NCI-H69 (cell line): ENCODE results near the gene RAF1.
A peak's percentile ranks its signal among the peaks of the same experiment; 100 is the strongest.
"Not testable (repeated sequence)": the region's sequence is repeated elsewhere in the genome, so short reads cannot be mapped to it uniquely, and the experiment has no call there.

ENCODE experiments used
- DNase-seq: peaks from one replicate; lab custom pipeline; 2025; lab: John Stamatoyannopoulos, UW

Gene RAF1

DNA sequence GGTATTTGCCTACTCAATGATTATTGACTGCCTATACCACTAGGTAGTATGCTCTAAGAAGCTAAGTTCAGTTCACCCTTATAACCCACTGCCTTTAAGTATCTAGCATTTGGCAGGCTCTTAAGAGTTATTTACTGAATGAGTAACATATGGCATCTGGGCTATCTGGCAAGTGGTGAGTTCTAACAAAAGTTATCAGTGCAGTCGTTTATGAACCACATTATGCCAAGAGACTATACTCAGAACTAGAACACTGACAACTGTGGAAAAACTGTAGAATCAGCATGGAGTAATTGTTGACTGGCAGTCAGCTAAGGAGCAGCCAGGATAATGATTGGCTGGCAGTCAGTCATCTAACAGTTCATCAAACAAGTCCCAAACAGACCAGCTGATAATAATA, 25.8 kb downstream of the RAF1 start:
- DNase-seq: no peak

GRCh38 chr3:12633108-12633507, 30.8 kb downstream of the RAF1 start:
- DNase-seq: no peak

DNA sequence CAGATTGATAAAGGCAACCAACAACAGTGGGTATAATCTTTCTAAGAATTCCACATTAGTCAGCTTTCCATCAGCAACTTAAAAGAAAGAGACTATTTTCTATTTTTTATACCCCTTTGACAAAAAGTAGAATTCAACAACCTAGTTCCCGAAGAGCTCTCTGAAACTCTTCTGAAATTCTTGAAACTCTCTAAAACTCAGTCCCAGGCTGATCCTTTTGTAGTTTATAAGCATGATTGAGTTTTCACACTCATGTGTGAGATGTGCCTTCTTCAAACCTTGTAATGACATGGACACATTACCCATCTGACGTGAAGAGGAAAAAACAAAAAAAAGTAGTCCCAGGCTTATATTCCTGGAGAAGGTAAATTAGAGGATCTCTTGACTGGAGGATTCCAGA, 31.4 kb downstream of the RAF1 start:
- DNase-seq: no peak

- DNase-seq: not testable (repeated sequence)
These were observed 33.1 kb downstream of the RAF1 start for GRCh38 chr3:12630843-12631242.

DNA sequence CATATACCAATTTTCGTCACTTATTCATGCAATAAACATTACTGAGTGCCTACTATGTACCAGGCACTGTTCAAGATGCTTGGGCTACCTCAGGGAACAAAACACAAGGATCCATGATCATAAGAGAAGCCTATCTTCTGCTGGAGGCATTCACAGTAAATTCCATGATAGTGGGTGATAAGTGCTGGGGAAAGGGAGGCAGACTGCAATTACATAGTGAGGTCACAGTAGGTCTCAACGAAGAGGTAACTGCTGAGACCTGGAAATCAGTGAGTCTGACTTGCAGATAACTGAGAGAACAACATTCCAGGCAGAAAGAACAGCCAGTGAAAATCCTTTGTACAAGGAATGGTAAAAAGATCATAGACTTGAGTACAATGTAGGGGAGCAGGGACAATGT, 33.6 kb downstream of the RAF1 start:
- no peak for DNase-seq

DNA sequence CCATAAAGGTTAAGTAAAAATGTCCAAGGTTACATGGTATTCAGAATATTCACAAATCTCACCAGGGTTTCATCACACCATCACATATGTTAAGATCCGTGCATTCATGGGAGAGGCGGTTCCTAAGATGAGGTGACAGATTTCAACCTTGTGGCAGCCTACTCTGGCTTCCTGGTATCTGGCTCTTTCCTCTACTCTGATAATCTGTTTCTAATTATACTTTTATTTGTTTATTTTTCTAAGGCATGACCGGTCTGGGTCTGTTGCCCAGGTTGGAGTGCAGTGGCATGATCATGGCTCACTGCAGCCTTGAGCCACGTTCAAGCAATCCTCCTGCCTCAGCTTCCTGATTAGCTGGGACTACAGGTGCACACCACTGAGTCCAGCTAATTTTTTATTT, 34.4 kb downstream of the RAF1 start:
- peak; percentile 20 for DNase-seq

GRCh38 chr3:12628813-12629212, 35.1 kb downstream of the RAF1 start:
- no peak for DNase-seq

- no peak for DNase-seq
These were observed 36.5 kb downstream of the RAF1 start for GRCh38 chr3:12627370-12627769.

- not testable (repeated sequence) for DNase-seq
These were observed 39.0 kb downstream of the RAF1 start for GRCh38 chr3:12624964-12625363.

DNA sequence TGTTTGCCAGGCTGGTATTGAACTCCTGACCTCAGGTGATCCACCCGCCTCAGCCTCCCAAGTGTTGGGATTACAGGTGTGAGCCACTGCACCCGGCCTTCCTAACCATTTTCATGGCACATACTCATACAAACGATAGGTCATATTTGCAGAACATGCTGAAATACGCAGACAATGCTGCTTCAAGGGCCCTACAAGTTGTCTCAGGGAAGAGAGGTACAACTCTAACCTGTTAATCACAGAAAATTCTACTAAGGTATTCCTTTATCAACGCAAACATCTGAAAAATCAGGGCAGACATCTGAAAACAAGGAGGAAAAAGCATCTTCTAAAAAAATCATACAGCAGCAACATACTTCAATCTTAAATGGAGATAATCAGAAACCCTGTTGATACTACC, 39.9 kb downstream of the RAF1 start:
- no peak for DNase-seq

DNA sequence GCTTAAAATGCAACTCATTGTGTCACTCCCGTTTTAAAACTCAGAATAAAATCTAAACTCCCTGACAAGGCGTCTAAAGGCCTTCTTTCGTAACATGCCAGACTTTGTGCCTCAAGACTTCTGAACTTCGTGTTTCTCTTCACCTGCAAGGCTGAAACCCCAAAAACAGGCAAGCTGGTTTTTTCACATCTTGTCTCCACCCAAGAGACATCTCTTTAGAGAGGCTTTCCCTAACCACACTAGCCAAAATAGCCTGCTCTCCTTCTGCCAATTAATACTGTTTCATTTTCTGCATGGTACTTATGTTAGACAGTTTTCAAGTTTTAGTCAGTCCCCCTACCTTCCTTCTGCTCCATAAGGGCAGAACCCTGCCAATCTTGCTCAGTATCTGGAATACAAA, 41.6 kb downstream of the RAF1 start:
- no peak for DNase-seq

GRCh38 chr3:12620729-12621128, 43.2 kb downstream of the RAF1 start:
- DNase-seq: no peak

DNA sequence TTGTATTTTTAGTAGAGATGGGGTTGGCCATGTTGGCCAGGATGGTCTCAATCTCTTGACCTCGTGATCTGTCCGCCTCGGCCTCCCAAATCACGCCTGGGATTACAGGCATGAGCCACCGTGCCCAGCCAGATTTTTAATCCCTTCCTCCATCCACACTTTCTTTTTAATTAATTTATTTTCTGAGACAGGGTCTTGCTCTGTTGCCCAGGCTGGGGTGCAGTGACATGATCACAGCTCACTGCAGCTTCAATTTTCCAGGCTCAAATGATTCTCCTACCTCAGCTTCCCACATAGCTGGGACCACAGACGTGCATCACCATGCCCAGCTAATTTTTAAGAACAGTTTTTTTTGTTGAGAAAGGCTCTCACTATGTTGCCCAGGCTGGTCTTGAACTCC, 43.6 kb downstream of the RAF1 start:
- DNase-seq: no peak

DNA sequence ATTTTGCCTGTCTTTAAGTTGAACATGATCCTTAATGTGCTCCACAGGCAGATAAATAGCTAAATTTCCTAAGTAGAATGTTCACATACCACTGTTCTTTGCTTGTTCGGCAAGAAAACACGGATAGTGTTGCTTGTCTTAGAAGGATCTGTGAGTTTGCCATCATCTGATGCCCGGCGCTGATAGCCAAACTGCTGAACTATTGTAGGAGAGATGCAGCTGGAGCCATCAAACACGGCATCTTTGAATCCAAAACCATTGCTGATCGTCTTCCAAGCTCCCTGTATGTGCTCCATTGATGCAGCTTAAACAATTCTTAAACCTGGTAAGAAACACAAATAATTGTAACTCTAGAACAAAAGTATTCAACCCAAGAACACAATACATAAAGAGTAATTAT, 45.5 kb downstream of the RAF1 start:
- no peak for DNase-seq

DNA sequence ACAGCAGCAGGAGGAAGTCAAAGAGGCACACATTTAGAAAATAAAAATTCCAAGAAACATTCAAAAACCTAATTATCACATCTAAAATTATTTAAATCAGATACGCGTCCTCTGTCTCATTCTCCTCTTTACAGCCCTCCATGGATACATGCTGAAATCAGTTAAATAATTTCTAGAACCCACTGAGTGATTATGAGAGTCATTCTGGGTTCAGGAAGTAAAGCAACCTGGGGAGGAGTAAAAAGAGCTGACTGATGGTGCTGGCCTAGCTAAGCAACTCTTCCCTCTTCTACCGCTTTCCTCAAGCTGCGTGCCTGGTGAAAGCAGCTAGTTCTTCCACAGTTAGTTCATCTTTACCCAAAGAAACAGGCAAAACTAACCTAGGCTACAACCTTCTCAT, 48.7 kb downstream of the RAF1 start:
- no peak for DNase-seq

DNA sequence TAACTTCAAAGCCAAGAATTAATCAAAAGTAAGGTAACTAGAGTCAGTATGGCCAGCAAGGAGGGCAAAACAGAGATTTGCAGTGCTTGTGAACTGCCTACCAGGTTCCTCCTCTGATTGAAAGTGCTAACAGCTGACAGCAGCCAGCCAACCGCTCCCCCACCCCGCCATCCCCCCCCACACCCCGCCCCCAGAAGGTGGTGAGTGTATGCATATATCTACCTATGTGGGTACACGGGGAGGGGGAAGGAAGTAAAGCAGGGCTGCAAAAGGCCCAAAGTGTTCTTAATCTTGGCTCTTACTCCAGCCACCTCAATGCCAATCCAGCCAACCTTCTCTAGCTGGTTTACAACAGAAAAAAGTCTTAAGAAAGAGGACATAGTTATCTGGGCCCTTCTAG, 50.7 kb downstream of the RAF1 start:
- no peak for DNase-seq

GRCh38 chr3:12612514-12613226, 51.2 kb downstream of the RAF1 start:
- DNase-seq: no peak

DNA sequence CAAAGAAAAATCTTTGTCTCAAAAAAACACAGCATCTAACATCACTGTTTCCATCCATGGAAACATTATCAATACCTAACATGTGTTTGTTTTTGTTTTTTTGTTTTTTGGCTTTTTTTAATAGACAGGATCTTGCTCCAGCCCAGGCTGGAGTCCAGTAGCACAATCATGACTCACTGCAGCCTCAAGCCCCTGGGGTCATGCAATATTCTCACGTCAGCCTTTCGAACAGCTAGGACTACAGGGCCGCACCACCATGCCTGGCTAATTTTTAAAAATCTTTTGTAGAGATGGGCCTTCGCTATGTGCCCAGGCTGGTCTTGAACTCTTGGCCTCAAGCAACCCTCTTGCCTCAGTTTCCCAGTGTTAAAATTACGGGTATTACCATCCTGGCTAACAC, 52.8 kb downstream of the RAF1 start:
- DNase-seq: no peak

- no peak for DNase-seq
These were observed 55.5 kb downstream of the RAF1 start for GRCh38 chr3:12608376-12608775.

GRCh38 chr3:12603969-12604368, 59.9 kb downstream of the RAF1 start:
- no peak for DNase-seq

- no peak for DNase-seq
These were observed 62.8 kb downstream of the RAF1 start for GRCh38 chr3:12601072-12601471.

GRCh38 chr3:12598890-12599289, 65.0 kb downstream of the RAF1 start:
- no peak for DNase-seq

DNA sequence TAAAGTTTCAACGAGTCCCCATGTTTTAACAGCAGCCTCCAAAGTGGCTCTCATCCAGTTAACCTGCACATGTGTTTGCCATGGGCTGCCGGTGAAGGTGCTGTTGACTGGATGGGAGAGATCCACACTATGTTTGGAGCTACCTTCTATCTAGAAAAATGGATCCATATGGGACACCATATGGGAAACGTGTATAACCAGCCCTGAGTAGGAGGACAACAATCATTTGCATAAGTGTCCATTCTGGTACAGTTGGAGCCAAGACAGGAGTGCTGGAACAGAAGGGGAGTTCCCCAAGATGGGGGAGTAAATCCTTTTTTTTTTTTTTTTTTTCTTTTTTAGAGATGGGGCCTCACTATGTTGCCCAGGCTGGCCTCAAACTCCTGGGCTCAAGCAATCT, 70.4 kb downstream of the RAF1 start:
- DNase-seq: no peak

DNA sequence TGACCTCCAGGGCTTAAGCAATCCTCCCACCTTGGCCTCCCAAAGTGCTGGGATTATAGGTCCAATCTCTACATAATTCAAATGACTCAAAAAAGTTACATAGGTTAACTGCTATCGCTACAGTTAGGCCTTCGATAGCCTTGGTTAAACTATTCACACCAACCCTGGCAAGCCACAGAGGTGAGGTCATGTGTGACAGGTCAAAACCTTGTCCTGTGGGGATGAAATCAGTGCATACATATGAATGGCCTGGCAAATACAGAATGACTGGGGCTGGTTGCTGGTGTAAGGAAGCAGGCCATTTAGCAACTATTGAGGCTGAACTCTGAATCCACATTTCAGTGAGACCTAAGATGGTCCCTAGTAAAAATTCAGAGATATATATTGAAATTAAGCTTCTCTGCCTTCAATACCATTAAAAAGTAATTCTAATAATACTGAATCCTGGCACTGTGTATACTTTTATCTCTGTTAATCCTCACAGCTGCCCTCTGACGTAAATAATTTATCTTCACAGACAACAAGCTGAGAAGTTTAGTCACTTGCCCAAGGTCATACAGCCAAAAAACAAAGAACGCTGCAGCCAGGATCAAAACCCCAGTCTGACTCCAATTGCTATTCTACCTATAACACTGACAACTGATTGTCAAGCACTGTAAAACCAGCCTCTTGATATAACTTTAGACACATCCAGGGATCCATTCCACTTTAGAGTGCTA, 71.8 kb downstream of the RAF1 start:
- no peak for DNase-seq
